ENCODE data around the gene PATL1. TPM values are rescaled to one million over a fixed set of nuclear protein-coding genes. Genes with fewer than 3 reads are reported as not detected.
A peak's percentile ranks its signal among the peaks of the same experiment; 100 is the strongest.

The PATL1 gene, protein sequence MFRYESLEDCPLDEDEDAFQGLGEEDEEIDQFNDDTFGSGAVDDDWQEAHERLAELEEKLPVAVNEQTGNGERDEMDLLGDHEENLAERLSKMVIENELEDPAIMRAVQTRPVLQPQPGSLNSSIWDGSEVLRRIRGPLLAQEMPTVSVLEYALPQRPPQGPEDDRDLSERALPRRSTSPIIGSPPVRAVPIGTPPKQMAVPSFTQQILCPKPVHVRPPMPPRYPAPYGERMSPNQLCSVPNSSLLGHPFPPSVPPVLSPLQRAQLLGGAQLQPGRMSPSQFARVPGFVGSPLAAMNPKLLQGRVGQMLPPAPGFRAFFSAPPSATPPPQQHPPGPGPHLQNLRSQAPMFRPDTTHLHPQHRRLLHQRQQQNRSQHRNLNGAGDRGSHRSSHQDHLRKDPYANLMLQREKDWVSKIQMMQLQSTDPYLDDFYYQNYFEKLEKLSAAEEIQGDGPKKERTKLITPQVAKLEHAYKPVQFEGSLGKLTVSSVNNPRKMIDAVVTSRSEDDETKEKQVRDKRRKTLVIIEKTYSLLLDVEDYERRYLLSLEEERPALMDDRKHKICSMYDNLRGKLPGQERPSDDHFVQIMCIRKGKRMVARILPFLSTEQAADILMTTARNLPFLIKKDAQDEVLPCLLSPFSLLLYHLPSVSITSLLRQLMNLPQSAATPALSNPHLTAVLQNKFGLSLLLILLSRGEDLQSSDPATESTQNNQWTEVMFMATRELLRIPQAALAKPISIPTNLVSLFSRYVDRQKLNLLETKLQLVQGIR
- total RNA-seq (10 to 100 TPM; 51.8 to 55.2 TPM), total RNA-seq (22.0 to 123 (median 54.6) reads per million in 172 experiments)
- 28.9 TPM for polyA plus RNA-seq (2013, experiment 1 of 2)
- 32.8 TPM for polyA plus RNA-seq (2013, experiment 2 of 2)

DNA sequence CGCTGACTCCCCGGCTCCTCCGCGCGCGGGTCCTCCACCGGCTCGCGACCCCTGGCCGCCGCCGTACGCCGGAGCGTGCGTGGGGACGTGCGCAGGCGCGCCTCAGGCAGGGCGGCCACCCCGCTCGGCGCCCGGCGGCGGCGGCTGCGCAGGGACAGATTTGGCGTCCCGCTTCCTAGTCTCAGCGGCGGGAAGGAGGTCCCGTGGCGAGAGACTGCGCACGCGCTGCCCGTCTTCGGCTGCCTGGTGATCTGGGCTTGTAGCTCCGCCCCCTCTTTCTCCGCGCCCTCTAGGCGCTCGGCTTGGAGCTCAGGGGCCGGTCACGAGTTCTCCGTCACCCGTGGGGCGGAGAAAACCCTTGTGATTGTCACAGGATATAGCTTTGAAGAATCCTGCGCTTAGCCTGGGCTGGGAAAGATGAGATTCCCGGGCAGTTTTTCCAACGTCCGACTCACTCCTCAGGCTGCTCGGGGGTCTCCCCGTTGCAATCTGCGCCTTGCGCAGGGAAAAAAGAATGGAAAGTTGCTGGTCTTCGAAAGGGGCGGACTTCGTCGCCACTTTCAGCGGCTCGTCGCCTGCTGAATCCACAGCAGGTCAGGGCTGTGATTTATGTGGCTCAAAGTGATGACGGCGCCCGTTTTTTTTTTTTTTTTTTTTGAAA is at the start of gene PATL1:
TSS of gene PATL1 (minus strand) at position 88 of the 661 bp plus-strand sequence. CDS start 142 bp downstream, outside the sequence.
- H3K4me1 Mint-ChIP-seq (ENCODE audit: low read depth), result peaks cover 52% of the 10 kb centered on the region
- H3K36me3 ChIP-seq (ENCODE audit: insufficient read depth, low read length), result peaks cover 25% of the 10 kb centered on the region
- DNase-seq (peak; percentile 98 to 100 (median 99)), ATAC-seq (ENCODE audit: poor library complexity) (peak; percentile 88)
- no peaks in the 10 kb centered on the region for H3K9me3 Mint-ChIP-seq
- TF ChIP-seq, protein P1, sequence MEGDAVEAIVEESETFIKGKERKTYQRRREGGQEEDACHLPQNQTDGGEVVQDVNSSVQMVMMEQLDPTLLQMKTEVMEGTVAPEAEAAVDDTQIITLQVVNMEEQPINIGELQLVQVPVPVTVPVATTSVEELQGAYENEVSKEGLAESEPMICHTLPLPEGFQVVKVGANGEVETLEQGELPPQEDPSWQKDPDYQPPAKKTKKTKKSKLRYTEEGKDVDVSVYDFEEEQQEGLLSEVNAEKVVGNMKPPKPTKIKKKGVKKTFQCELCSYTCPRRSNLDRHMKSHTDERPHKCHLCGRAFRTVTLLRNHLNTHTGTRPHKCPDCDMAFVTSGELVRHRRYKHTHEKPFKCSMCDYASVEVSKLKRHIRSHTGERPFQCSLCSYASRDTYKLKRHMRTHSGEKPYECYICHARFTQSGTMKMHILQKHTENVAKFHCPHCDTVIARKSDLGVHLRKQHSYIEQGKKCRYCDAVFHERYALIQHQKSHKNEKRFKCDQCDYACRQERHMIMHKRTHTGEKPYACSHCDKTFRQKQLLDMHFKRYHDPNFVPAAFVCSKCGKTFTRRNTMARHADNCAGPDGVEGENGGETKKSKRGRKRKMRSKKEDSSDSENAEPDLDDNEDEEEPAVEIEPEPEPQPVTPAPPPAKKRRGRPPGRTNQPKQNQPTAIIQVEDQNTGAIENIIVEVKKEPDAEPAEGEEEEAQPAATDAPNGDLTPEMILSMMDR (IDR thresholded peaks at IDR 0.05), result no peak
- H3K36me3 Mint-ChIP-seq (ENCODE audit: low read depth), result peaks cover 48% of the 10 kb centered on the region
- ChIA-PET POLR2A (interaction anchor here (0.6 to 5.2 kb wide), 30 partner anchors 9 to 1693 kb away, joined by 3 to 130 read pairs (median 4); partner anchors contain the start of genes CYB561A3, MRPL16, OSBP and STX3), CTCF (interaction anchor here (0.7 to 1.3 kb wide), 5 partner anchors 11 to 1777 kb away, joined by 3 to 6 read pairs (median 4); no protein-coding TSS in a partner anchor)
- H3K4me1 ChIP-seq (ENCODE audit: insufficient read depth, low read length), result peaks cover 36% of the 10 kb centered on the region
- H3K9me3 ChIP-seq (ENCODE audit: control insufficient read depth in 1 of 2, insufficient read depth in 1 of 2, low read length in 2 of 2), result no peaks in the 10 kb centered on the region
- H3K27me3 ChIP-seq (ENCODE audit: control insufficient read depth in 1 of 2, insufficient read depth in 2 of 2, low read length in 2 of 2), result no peaks in the 10 kb centered on the region
- H3K4me3 ChIP-seq (ENCODE audit: low read length), result peak within 1 kb of the TSS; percentile 95
- H3K27ac Mint-ChIP-seq, result peak within 1 kb of the TSS; percentile 99
- H3K27me3 Mint-ChIP-seq, result no peaks in the 10 kb centered on the region
- peak within 1 kb of the TSS; percentile 98 for H3K27ac ChIP-seq (ENCODE audit: low read depth in 1 of 2, low read length in 2 of 2)
- peak within 1 kb of the TSS; percentile 99 for H3K4me3 Mint-ChIP-seq
- intact Hi-C loops (cut with DNase I, micrococcal nuclease), result loop anchor here (1.0 to 10.0 kb wide), 5 partner anchors 53 to 524 kb away; partner anchors contain the start of genes FAM111A (in 1 of the 2) and MRPL16 (in 1 of the 2)

DNA sequence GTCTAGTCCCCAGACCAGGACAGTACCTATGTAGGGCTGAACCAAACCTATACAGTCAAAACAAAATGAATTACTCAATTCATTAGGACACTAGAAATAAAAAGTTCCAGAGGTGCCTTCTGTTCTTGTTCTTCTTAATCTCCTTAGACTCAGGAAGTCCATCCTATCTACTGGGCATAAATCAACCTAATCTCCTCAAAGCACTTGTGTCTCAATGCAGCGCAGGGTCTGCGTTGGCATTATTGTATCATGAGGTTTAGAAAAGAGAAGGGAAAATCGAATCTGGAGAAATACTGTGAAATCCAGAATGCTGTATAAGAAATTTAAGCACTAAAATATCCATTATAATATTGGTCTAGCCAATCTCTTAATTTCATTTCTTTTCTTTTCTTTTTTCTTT is 47.2 kb upstream of the PATL1 start:
- H3K27me3 Mint-ChIP-seq, result peaks cover 47% of the 10 kb centered on the region
- ATAC-seq (ENCODE audit: poor library complexity) (no peak), DNase-seq (no peak)
- Histone ChIP-seq H3K36me3 (ENCODE audit: insufficient read depth, low read length) (no peaks in the 10 kb centered on the region), H3K4me1 (ENCODE audit: insufficient read depth, low read length) (no peaks in the 10 kb centered on the region), H3K4me3 (ENCODE audit: low read length) (no peak overlapping the region), H3K27ac (ENCODE audit: low read depth in 1 of 2, low read length in 2 of 2) (no peak overlapping the region), H3K27me3 (ENCODE audit: control insufficient read depth in 1 of 2, insufficient read depth in 2 of 2, low read length in 2 of 2) (peaks cover 3 to 7% of the 10 kb centered on the region in 2 experiments), H3K9me3 (ENCODE audit: control insufficient read depth in 1 of 2, insufficient read depth in 1 of 2, low read length in 2 of 2) (no peaks in the 10 kb centered on the region)
- TF ChIP-seq, protein P1 (IDR thresholded peaks at IDR 0.05), result no peak
- H3K4me1 Mint-ChIP-seq (ENCODE audit: low read depth), result no peaks in the 10 kb centered on the region
- H3K4me3 Mint-ChIP-seq, result no peak overlapping the region
- H3K36me3 Mint-ChIP-seq (ENCODE audit: low read depth), result no peaks in the 10 kb centered on the region
- intact Hi-C loops (cut with DNase I, micrococcal nuclease), result no loop called here
- ChIA-PET POLR2A (no interaction called here), CTCF (no interaction called here)
- H3K27ac Mint-ChIP-seq, result no peak overlapping the region
- H3K9me3 Mint-ChIP-seq, result no peaks in the 10 kb centered on the region

DNA sequence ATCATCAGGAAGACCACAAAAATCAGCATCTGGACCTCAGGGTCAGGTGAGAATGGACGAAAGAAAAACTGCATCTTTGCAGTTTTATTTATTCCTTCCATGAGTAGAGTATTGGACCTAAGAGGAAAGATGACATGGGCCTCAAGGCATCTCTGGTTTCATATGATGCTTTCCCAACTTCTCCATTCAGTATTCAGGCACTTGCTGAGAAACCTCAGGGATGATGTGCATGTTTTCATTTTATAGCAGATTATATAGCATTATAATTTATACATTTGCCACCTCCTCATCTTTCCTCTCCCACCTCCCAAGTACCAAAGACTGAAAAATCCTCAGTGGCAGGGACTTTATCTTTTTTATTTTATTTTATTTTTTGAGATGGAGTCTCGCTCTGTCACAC is 44.9 kb upstream of the PATL1 start, which contains the start of gene OR10V1:
TSS of gene OR10V1 (minus strand) at position 101 of the 400 bp plus-strand sequence. CDS start at position 101, 0 bp downstream.
- Mint-ChIP-seq H3K36me3 (ENCODE audit: low read depth) (no peaks in the 10 kb centered on the region), H3K4me3 (no peak within 1 kb of the TSS), H3K27ac (no peak within 1 kb of the TSS), H3K27me3 (peaks cover 42% of the 10 kb centered on the region), H3K4me1 (ENCODE audit: low read depth) (no peaks in the 10 kb centered on the region), H3K9me3 (no peaks in the 10 kb centered on the region)
- intact Hi-C loops (cut with DNase I, micrococcal nuclease), result no loop called here
- no peak for ATAC-seq (ENCODE audit: poor library complexity)
- Histone ChIP-seq H3K27me3 (ENCODE audit: control insufficient read depth in 1 of 2, insufficient read depth in 2 of 2, low read length in 2 of 2) (peaks cover 3 to 7% of the 10 kb centered on the region in 2 experiments), H3K9me3 (ENCODE audit: control insufficient read depth in 1 of 2, insufficient read depth in 1 of 2, low read length in 2 of 2) (no peaks in the 10 kb centered on the region), H3K4me3 (ENCODE audit: low read length) (no peak within 1 kb of the TSS), H3K27ac (ENCODE audit: low read depth in 1 of 2, low read length in 2 of 2) (no peak within 1 kb of the TSS), H3K4me1 (ENCODE audit: insufficient read depth, low read length) (no peaks in the 10 kb centered on the region), H3K36me3 (ENCODE audit: insufficient read depth, low read length) (no peaks in the 10 kb centered on the region)
- TF ChIP-seq, protein P1 (IDR thresholded peaks at IDR 0.05), result no peak
- DNase-seq, result no peak
- CTCF ChIA-PET, result no interaction called here
- POLR2A ChIA-PET, result no interaction called here
